Brain pericyte (primary cell): ENCODE data around the gene PDZD7.

Source experiments
- DNase-seq: peaks from one replicate; pipeline ENCODE4 v3.0.0-alpha.2; 2012; ENCODE audit warnings: low read depth, low spot score

PDZD7 gene

GRCh38 chr10:101018600-101019439 is 12.1 kb downstream of the PDZD7 start:
- peak; percentile 86 for DNase-seq

- no peak for DNase-seq
Measured at GRCh38 chr10:101018118-101018599, 12.8 kb downstream of the PDZD7 start.

GRCh38 chr10:101016814-101017213 is 14.1 kb downstream of the PDZD7 start:
- DNase-seq = no peak

- no peak for DNase-seq
Measured at GRCh38 chr10:101015582-101015973, 15.4 kb downstream of the PDZD7 start.

- DNase-seq = no peak
Measured at GRCh38 chr10:101014966-101015581, 15.9 kb downstream of the PDZD7 start.

GRCh38 chr10:101014230-101014884 is 16.6 kb downstream of the PDZD7 start:
- DNase-seq = no peak

GRCh38 chr10:101013365-101013825 is 17.5 kb downstream of the PDZD7 start:
- DNase-seq = no peak

- no peak for DNase-seq
Measured at GRCh38 chr10:101012525-101013364, 18.2 kb downstream of the PDZD7 start.

- DNase-seq = no peak
Measured at GRCh38 chr10:101011517-101012423, 19.2 kb downstream of the PDZD7 start.

- DNase-seq = no peak
Measured at GRCh38 chr10:101010329-101010728, 20.6 kb downstream of the PDZD7 start.

- DNase-seq = no peak
Measured at GRCh38 chr10:101008823-101009423, 22.0 kb downstream of the PDZD7 start.

GRCh38 chr10:101007915-101008822 is 22.8 kb downstream of the PDZD7 start:
- no peak for DNase-seq

- DNase-seq = no peak
Measured at GRCh38 chr10:101007099-101007711, 23.7 kb downstream of the PDZD7 start.

- DNase-seq = no peak
Measured at GRCh38 chr10:101006593-101007098, 24.3 kb downstream of the PDZD7 start.

- no peak for DNase-seq
Measured at GRCh38 chr10:101005869-101006567, 24.9 kb downstream of the PDZD7 start.

- DNase-seq = no peak
Measured at GRCh38 chr10:101005361-101005760, 25.6 kb downstream of the PDZD7 start.

- no peak for DNase-seq
Measured at GRCh38 chr10:101003639-101004206, 27.2 kb downstream of the PDZD7 start.
